ENCODE results near the gene TUBB1. TPM values are rescaled to one million over a fixed set of nuclear protein-coding genes. Genes with fewer than 3 reads are reported as not detected.

TUBB1 gene
- total and polyA plus RNA-seq, 2 of the 4 experiments (the other 2 are of a cell fraction), result not detected

- Histone ChIP-seq H2BK120ac (ENCODE audit: low read depth, low read length) (no peak overlapping the region), H2AFZ (replicated peaks; ENCODE audit: low read length, poor library complexity) (peak overlapping the region; percentile 5), H2BK15ac (ENCODE audit: low read depth, low read length) (no peak overlapping the region), H3K14ac (replicated peaks; ENCODE audit: low read depth, low read length) (no peak overlapping the region), H3K27me3 (ENCODE audit: control insufficient read depth, insufficient read depth, low read length) (no peaks in the 10 kb centered on the region), H3K18ac (ENCODE audit: low read depth, low read length) (no peak overlapping the region), H4K91ac (ENCODE audit: insufficient read depth, low read depth, low read length) (no peak overlapping the region), H3K27ac (ENCODE audit: insufficient read depth, low read length) (no peak overlapping the region), H3K9ac (ENCODE audit: low read depth, low read length) (no peak overlapping the region), H3K9me1 (ENCODE audit: insufficient read depth, low read length) (peaks cover 11% of the 10 kb centered on the region; the same call in 1 of the 2 replicates), H2BK20ac (ENCODE audit: low read depth, low read length) (no peak overlapping the region), H4K5ac (ENCODE audit: low read depth, low read length) (no peak overlapping the region), H2AK5ac (ENCODE audit: low read depth, low read length) (no peak overlapping the region), H3K4me3 (ENCODE audit: insufficient read depth, low read depth, low read length) (no peak overlapping the region), H4K8ac (ENCODE audit: low read depth in 2 of 2, low read length in 2 of 2) (no peak overlapping the region), H2AK9ac (replicated peaks; ENCODE audit: low read depth, low read length, poor library complexity) (peak overlapping the region; percentile 26), H3K4me1 (ENCODE audit: control insufficient read depth, insufficient read depth, low read length) (peaks cover 12% of the 10 kb centered on the region), H3K56ac (ENCODE audit: extremely low read depth, insufficient read depth, low read length) (no peak overlapping the region), H4K20me1 (ENCODE audit: insufficient read depth, low read length) (no peaks in the 10 kb centered on the region; the same call in 1 of the 2 replicates), H2BK5ac (ENCODE audit: low read depth, low read length, poor library complexity, severe bottlenecking) (no peak overlapping the region), H3K9me3 (ENCODE audit: control insufficient read depth, insufficient read depth, low read length) (no peaks in the 10 kb centered on the region), H3K4me2 (ENCODE audit: low read depth, low read length) (no peak overlapping the region), H3K23ac (ENCODE audit: low read depth, low read length) (no peak overlapping the region), H3K79me1 (ENCODE audit: low read depth in 1 of 2, low read length in 2 of 2) (peaks cover 10 to 33% of the 10 kb centered on the region in 2 experiments; a peak in 3 of 4 replicates), H3K4ac (ENCODE audit: low read depth, low read length) (no peak overlapping the region), H3K36me3 (ENCODE audit: control insufficient read depth, insufficient read depth, low read length) (peaks cover 22% of the 10 kb centered on the region)
- intact Hi-C loops (cut with micrococcal nuclease) (no loop called here), dilution Hi-C loops (cut with HindIII; ENCODE audit: low sequenced_read_pairs, unreplicated experiment) (no loop called here), in situ Hi-C loops (cut with MboI; ENCODE audit: low sequenced_read_pairs) (no loop called here)
- no peak for ATAC-seq (ENCODE audit: low read depth)
- no peak for DNase-seq
- CTCF ChIA-PET, result no interaction called here
- POLR2A ChIA-PET (ENCODE audit: unreplicated experiment), result no interaction called here
- WGBS, 2 experiments (ENCODE audit: extremely low coverage in 2 of 2, insufficient read length in 1 of 2), result 95% methylated on average over 23 of the region's 27 CpGs; no CpG with 5 or more reads in 1 of the 2 experiments
- BruUV-seq (replicated peaks), result no TSS peak
- TF ChIP-seq CHD1 (IDR thresholded peaks at IDR 0.05; ENCODE audit: low read depth, low read length) (no peak), POLR2A (IDR thresholded peaks at IDR 0.05; ENCODE audit: low read depth, low read length) (no peak), ELK1 (IDR thresholded peaks at IDR 0.05; ENCODE audit: borderline replicate concordance, low read depth, low read length) (no peak), RCOR1 (IDR thresholded peaks at IDR 0.05; ENCODE audit: insufficient replicate concordance, low read length) (no peak), FOS (IDR thresholded peaks at IDR 0.05; ENCODE audit: low read depth, low read length) (no peak), MAFK (IDR thresholded peaks at IDR 0.05; ENCODE audit: low read depth, low read length) (no peak), CEBPB (IDR thresholded peaks at IDR 0.05; ENCODE audit: low read depth, low read length) (no peak), BHLHE40 (IDR thresholded peaks at IDR 0.05; ENCODE audit: low read depth, low read length) (no peak)
Observed at GRCh38 chr20:59001449-59002171, 17.6 kb upstream of the TUBB1 start.

Measured in IMR-90 (cell line).